ENCODE measurements around the gene MICB.
A peak's percentile ranks its signal among the peaks of the same experiment; 100 is the strongest.

Gene MICB

GRCh38 chr6:31513456-31514165, 15.7 kb downstream of the MICB start:
- H3K36me3 ChIP-seq, result peaks cover 8% of the 10 kb centered on the region; the same call in 1 of the 2 replicates
- DNase-seq, result no peak
- H3K27ac ChIP-seq, result no peak overlapping the region
- no peaks in the 10 kb centered on the region for H3K9me3 ChIP-seq (ENCODE audit: severe bottlenecking)
- TF ChIP-seq, protein P1, sequence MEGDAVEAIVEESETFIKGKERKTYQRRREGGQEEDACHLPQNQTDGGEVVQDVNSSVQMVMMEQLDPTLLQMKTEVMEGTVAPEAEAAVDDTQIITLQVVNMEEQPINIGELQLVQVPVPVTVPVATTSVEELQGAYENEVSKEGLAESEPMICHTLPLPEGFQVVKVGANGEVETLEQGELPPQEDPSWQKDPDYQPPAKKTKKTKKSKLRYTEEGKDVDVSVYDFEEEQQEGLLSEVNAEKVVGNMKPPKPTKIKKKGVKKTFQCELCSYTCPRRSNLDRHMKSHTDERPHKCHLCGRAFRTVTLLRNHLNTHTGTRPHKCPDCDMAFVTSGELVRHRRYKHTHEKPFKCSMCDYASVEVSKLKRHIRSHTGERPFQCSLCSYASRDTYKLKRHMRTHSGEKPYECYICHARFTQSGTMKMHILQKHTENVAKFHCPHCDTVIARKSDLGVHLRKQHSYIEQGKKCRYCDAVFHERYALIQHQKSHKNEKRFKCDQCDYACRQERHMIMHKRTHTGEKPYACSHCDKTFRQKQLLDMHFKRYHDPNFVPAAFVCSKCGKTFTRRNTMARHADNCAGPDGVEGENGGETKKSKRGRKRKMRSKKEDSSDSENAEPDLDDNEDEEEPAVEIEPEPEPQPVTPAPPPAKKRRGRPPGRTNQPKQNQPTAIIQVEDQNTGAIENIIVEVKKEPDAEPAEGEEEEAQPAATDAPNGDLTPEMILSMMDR (IDR thresholded peaks at IDR 0.05; ENCODE audit: low read depth, low read length), result no peak
- H3K27me3 ChIP-seq (ENCODE audit: insufficient read depth, low read depth, severe bottlenecking), result no peaks in the 10 kb centered on the region
- H3K4me3 ChIP-seq (ENCODE audit: low read depth, low read length), result no peak overlapping the region

GRCh38 chr6:31521835-31522234, 23.9 kb downstream of the MICB start:
- Histone ChIP-seq H3K27ac (no peak overlapping the region), H3K36me3 (no peaks in the 10 kb centered on the region), H3K9me3 (ENCODE audit: severe bottlenecking) (no peaks in the 10 kb centered on the region), H3K27me3 (ENCODE audit: insufficient read depth, low read depth, severe bottlenecking) (no peaks in the 10 kb centered on the region), H3K4me3 (ENCODE audit: low read depth, low read length) (no peak overlapping the region)
- TF ChIP-seq, protein P1 (IDR thresholded peaks at IDR 0.05; ENCODE audit: low read depth, low read length), result no peak
- DNase-seq, result no peak

GRCh38 chr6:31525553-31525931, 27.6 kb downstream of the MICB start:
- peak; percentile 6 for DNase-seq

DNA sequence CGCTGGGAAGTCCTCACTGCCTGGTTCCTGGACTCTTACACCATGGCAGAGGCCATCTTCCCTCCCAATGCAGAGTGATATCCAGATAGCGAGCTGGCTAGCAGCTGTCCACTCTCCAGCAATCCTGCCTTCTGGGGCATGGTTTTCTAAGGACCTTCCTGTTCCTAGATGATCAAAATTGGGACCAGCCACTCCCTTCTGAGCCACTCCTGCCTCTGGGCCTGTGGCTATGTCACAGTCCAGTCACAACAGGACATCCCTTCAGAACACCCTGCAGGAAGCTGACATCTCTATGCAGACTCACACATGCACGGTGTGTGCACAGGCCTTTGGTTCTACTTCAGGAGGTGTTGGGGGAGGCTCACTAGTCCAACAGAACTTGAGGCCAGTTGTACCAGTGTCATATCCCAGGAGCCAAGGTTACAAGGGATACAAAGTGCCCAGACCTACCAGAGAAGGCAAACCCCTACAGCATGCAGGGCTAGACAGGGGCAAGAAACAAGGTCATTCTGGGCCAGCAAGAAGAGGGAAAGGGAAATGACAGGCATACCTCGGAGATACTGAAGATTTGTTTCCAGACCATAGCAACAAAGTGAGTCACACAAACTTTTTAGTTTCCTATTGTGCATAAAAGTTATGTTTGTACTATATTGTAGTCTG, 28.1 kb downstream of the MICB start:
- Histone ChIP-seq H3K27ac (no peak overlapping the region), H3K27me3 (ENCODE audit: insufficient read depth, low read depth, severe bottlenecking) (no peaks in the 10 kb centered on the region), H3K9me3 (ENCODE audit: severe bottlenecking) (no peaks in the 10 kb centered on the region), H3K36me3 (peaks cover 18% of the 10 kb centered on the region), H3K4me3 (ENCODE audit: low read depth, low read length) (no peak overlapping the region)
- DNase-seq, result no peak
- TF ChIP-seq, protein P1 (IDR thresholded peaks at IDR 0.05; ENCODE audit: low read depth, low read length), result no peak

More at GRCh38 chr6:31525553-31525931, 27.6 kb downstream of the MICB start:
- Histone ChIP-seq H3K27me3 (ENCODE audit: insufficient read depth, low read depth, severe bottlenecking) (no peaks in the 10 kb centered on the region), H3K4me3 (ENCODE audit: low read depth, low read length) (no peak overlapping the region), H3K27ac (no peak overlapping the region), H3K9me3 (ENCODE audit: severe bottlenecking) (no peaks in the 10 kb centered on the region), H3K36me3 (peaks cover 12% of the 10 kb centered on the region)
- TF ChIP-seq, protein P1 (IDR thresholded peaks at IDR 0.05; ENCODE audit: low read depth, low read length), result no peak

- Histone ChIP-seq H3K4me3 (ENCODE audit: low read depth, low read length) (no peak overlapping the region), H3K27me3 (ENCODE audit: insufficient read depth, low read depth, severe bottlenecking) (no peaks in the 10 kb centered on the region), H3K27ac (no peak overlapping the region), H3K36me3 (peaks cover 40% of the 10 kb centered on the region), H3K9me3 (ENCODE audit: severe bottlenecking) (no peaks in the 10 kb centered on the region)
- TF ChIP-seq, protein P1 (IDR thresholded peaks at IDR 0.05; ENCODE audit: low read depth, low read length), result no peak
- DNase-seq, result no peak
Measured at GRCh38 chr6:31528307-31528777, 30.4 kb downstream of the MICB start.

Data from WERI-Rb-1 (cell line).